Umbilical cord (tissue), 2 donors: ENCODE data around the gene HPSE. TPM values are rescaled to one million over a fixed set of nuclear protein-coding genes. Genes with fewer than 3 reads are reported as not detected.
"Not testable (repeated sequence)": the region's sequence is repeated elsewhere in the genome, so short reads cannot be mapped to it uniquely, and the experiment has no call there.

Experiments used
- DNase-seq: peaks from one replicate; pipeline ENCODE4 v3.0.0-alpha.2; 2015; ENCODE audit warnings: low spot score
- total RNA-seq: library from RNA; depleted of rRNA; stranded (reverse); fragments of >200 nt; gene quantifications from one replicate; pipeline ENCODE4 v1.2.3, GENCODE V29; 2014; ENCODE audit warnings: low replicate concordance; ENCODE audit not compliant: insufficient read depth

Gene HPSE
- total RNA-seq, 1 donor from 2014 or later = 2.9 TPM

GRCh38 chr4:83335701-83336100 is 1.1 kb upstream of the HPSE start:
- DNase-seq = no peak

GRCh38 chr4:83331956-83332355 is 2.7 kb downstream of the HPSE start:
- DNase-seq = no peak

- DNase-seq = peak; percentile 40
Observed at GRCh38 chr4:83329521-83330110, 5.0 kb downstream of the HPSE start.

GRCh38 chr4:83328521-83329187 is 6.0 kb downstream of the HPSE start:
- no peak for DNase-seq

- DNase-seq = no peak
Observed at GRCh38 chr4:83326546-83326945, 8.1 kb downstream of the HPSE start.

- DNase-seq = not testable (repeated sequence)
Observed at GRCh38 chr4:83325306-83325705, 9.3 kb downstream of the HPSE start.

GRCh38 chr4:83323136-83323535 is 11.5 kb downstream of the HPSE start:
- DNase-seq = no peak

GRCh38 chr4:83320548-83320947 is 14.1 kb downstream of the HPSE start:
- DNase-seq = peak; percentile 31

- DNase-seq = no peak
Observed at GRCh38 chr4:83318666-83319065, 16.0 kb downstream of the HPSE start.

GRCh38 chr4:83317671-83318070 is 17.0 kb downstream of the HPSE start:
- DNase-seq = no peak

GRCh38 chr4:83316459-83317165 is 18.0 kb downstream of the HPSE start:
- DNase-seq = no peak

- no peak for DNase-seq
Observed at GRCh38 chr4:83315341-83315870, 19.2 kb downstream of the HPSE start.

GRCh38 chr4:83308672-83309071 is 26.0 kb downstream of the HPSE start:
- no peak for DNase-seq

GRCh38 chr4:83307920-83308319 is 26.7 kb downstream of the HPSE start:
- no peak for DNase-seq

GRCh38 chr4:83305187-83305586 is 29.5 kb downstream of the HPSE start:
- DNase-seq = peak; percentile 14

GRCh38 chr4:83297548-83298260 is 36.9 kb downstream of the HPSE start:
- no peak for DNase-seq

GRCh38 chr4:83293305-83294046 is 41.2 kb downstream of the HPSE start:
- DNase-seq = no peak

GRCh38 chr4:83290059-83290774 is 44.4 kb downstream of the HPSE start:
- DNase-seq = not testable (repeated sequence)

- not testable (repeated sequence) for DNase-seq
Observed at GRCh38 chr4:83288381-83288780, 46.3 kb downstream of the HPSE start.

GRCh38 chr4:83285055-83285407 is 49.6 kb downstream of the HPSE start:
- DNase-seq = peak; percentile 70
